ENCODE measurements around the gene HIP1. TPM values are rescaled to one million over a fixed set of nuclear protein-coding genes. Genes with fewer than 3 reads are reported as not detected.
"Not testable (repeated sequence)": the region's sequence is repeated elsewhere in the genome, so short reads cannot be mapped to it uniquely, and the experiment has no call there.

The HIP1 gene
- total RNA-seq, 1 donor from 2014 or later: 7.9 TPM

- POLR2A ChIA-PET: no interaction called here
- Mint-ChIP-seq H3K27me3 (no peaks in the 10 kb centered on the region), H3K27ac (no peak overlapping the region), H3K4me1 (peaks cover 5% of the 10 kb centered on the region), H3K9me3 (no peaks in the 10 kb centered on the region), H3K36me3 (ENCODE audit: low read depth) (peaks cover 16% of the 10 kb centered on the region), H3K4me3 (no peak overlapping the region)
- intact Hi-C loops (cut with micrococcal nuclease): no loop called here
- ATAC-seq (ENCODE audit: low read depth) (no peak), DNase-seq (no peak)
- CTCF ChIA-PET: no interaction called here
- TF ChIP-seq, protein P1, sequence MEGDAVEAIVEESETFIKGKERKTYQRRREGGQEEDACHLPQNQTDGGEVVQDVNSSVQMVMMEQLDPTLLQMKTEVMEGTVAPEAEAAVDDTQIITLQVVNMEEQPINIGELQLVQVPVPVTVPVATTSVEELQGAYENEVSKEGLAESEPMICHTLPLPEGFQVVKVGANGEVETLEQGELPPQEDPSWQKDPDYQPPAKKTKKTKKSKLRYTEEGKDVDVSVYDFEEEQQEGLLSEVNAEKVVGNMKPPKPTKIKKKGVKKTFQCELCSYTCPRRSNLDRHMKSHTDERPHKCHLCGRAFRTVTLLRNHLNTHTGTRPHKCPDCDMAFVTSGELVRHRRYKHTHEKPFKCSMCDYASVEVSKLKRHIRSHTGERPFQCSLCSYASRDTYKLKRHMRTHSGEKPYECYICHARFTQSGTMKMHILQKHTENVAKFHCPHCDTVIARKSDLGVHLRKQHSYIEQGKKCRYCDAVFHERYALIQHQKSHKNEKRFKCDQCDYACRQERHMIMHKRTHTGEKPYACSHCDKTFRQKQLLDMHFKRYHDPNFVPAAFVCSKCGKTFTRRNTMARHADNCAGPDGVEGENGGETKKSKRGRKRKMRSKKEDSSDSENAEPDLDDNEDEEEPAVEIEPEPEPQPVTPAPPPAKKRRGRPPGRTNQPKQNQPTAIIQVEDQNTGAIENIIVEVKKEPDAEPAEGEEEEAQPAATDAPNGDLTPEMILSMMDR (IDR thresholded peaks at IDR 0.05): no peak
These were observed 170.7 kb downstream of the HIP1 start for GRCh38 chr7:75567948-75568595.

GRCh38 chr7:75565132-75565837, 173.5 kb downstream of the HIP1 start:
- Mint-ChIP-seq H3K27me3 (no peaks in the 10 kb centered on the region), H3K27ac (no peak overlapping the region), H3K36me3 (ENCODE audit: low read depth) (peaks cover 38% of the 10 kb centered on the region), H3K4me3 (no peak overlapping the region), H3K4me1 (peaks cover 4% of the 10 kb centered on the region), H3K9me3 (peaks cover 7% of the 10 kb centered on the region)
- TF ChIP-seq, protein P1 (IDR thresholded peaks at IDR 0.05): no peak
- intact Hi-C loops (cut with micrococcal nuclease): no loop called here
- ATAC-seq (ENCODE audit: low read depth): no peak
- ChIA-PET POLR2A (no interaction called here), CTCF (no interaction called here)
- no peak for DNase-seq

DNA sequence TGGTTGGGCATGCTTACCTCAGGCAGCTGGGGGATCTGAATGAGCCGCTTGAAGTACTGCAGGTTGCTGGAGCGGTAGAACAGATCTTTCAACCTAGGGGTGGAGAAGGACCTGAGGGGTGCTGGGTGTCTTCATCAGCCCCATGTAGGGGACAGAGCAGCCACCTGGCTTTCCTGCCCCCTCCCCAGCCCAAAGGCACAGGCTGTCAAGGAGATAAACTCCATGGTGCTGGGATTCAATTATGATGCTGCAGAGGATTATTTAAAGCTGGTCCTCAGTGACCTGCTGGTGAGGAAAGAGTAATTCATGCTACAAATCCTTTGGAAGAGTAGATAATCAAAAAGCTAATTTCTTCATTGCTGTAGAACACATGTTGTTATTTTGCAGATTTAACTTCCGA, 175.6 kb downstream of the HIP1 start:
- H3K9me3 Mint-ChIP-seq: peaks cover 7% of the 10 kb centered on the region
- no peak overlapping the region for H3K4me3 Mint-ChIP-seq
- no peaks in the 10 kb centered on the region for H3K4me1 Mint-ChIP-seq
- intact Hi-C loops (cut with micrococcal nuclease): no loop called here
- ChIA-PET POLR2A (no interaction called here), CTCF (no interaction called here)
- no peak overlapping the region for H3K27ac Mint-ChIP-seq
- no peak for ATAC-seq (ENCODE audit: low read depth)
- H3K27me3 Mint-ChIP-seq: no peaks in the 10 kb centered on the region
- DNase-seq: no peak
- TF ChIP-seq, protein P1 (IDR thresholded peaks at IDR 0.05): no peak
- H3K36me3 Mint-ChIP-seq (ENCODE audit: low read depth): peaks cover 38% of the 10 kb centered on the region

DNA sequence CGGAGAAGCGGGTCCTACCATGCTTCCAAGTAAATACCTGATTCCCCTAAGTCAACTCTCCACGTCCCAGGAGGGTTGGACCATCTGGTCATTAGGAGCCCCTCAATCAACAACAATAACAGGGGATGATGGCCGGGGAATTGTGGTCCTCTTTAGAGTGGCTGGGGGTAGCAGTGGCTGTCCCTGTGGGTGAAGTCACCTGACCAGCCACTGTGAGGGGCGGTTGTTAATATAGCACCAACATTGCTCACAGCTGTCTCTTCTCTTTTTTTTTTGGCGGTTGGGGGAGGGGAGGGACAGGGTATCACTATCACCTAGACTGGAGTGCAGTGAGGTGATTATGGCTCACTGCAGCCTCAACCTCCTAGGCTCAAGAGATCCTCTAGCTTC, 178.8 kb downstream of the HIP1 start:
- TF ChIP-seq, protein P1 (IDR thresholded peaks at IDR 0.05): no peak
- H3K4me3 Mint-ChIP-seq: no peak overlapping the region
- DNase-seq (no peak), ATAC-seq (ENCODE audit: low read depth) (no peak)
- peaks cover 7% of the 10 kb centered on the region for H3K9me3 Mint-ChIP-seq
- H3K27ac Mint-ChIP-seq: no peak overlapping the region
- H3K4me1 Mint-ChIP-seq: no peaks in the 10 kb centered on the region
- no peaks in the 10 kb centered on the region for H3K27me3 Mint-ChIP-seq
- intact Hi-C loops (cut with micrococcal nuclease): no loop called here
- ChIA-PET POLR2A (no interaction called here), CTCF (no interaction called here)
- H3K36me3 Mint-ChIP-seq (ENCODE audit: low read depth): peaks cover 45% of the 10 kb centered on the region

DNA sequence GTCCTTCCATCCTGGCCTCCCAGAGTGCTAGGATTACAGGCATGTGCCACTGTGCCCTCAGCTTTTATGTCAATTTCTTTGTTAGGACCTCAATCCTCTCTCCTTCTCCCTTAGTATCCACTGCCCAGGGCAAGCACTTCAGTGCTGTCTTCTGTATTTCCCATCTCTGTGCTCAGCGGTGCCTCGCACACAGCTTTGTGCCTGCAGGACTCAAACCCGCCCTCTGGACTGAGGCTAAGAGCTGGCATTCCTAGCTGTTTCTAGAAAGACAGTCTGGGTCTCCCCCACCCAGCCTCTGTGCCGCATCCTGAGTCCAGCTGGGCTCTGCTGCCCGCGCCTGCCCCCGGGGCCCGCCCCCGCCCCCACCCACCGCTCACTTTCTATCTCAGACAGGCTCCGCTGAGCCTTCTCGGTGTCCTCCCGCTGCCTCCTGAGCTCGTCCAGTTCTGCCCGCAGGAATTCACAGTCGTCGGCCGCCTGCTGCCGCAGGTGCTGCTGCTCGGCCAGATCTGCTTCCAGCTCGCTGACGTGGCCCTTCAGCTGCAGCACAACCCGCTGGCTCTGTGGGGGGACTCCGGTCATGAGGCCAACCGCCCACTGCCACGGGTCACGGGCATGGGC, 179.3 kb downstream of the HIP1 start:
- CTCF ChIA-PET: interaction anchor here (0.6 kb wide), 1 partner anchor 515 kb away, joined by 3 read pairs; no protein-coding TSS in a partner anchor
- H3K9me3 Mint-ChIP-seq: peaks cover 7% of the 10 kb centered on the region
- ATAC-seq (ENCODE audit: low read depth): no peak

DNA sequence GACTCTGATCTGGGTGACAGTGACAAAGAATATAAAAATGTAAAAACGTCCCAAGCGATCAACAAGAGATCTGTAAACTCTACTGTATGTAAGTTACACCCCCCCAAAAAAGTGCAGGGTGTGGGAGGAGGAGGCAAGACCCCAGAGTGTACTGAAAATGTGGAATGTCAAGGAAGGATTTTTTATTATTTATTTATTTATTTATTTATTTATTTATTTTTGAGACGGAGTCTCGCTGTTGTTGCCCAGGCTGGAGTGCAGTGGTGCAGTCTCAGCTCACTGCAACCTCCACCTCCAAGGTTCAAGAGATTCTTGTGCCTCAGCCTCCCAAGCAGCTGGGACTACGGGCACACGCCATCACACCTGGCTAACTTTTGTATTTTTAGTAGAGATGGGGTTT, 181.9 kb downstream of the HIP1 start:
- H3K4me1 Mint-ChIP-seq; H3K4me3 Mint-ChIP-seq; intact Hi-C loops (cut with micrococcal nuclease); POLR2A ChIA-PET; H3K9me3 Mint-ChIP-seq; H3K27ac Mint-ChIP-seq; ATAC-seq (ENCODE audit: low read depth); H3K27me3 Mint-ChIP-seq; DNase-seq: not testable (repeated sequence)
- CTCF ChIA-PET: interaction anchor here (0.6 kb wide), 1 partner anchor 15 kb away, joined by 4 read pairs; no protein-coding TSS in a partner anchor
- H3K36me3 Mint-ChIP-seq (ENCODE audit: low read depth): peaks cover 33% of the 10 kb centered on the region

More for the DNA sequence above, 179.3 kb downstream of the HIP1 start:
- Mint-ChIP-seq H3K27me3 (no peaks in the 10 kb centered on the region), H3K36me3 (ENCODE audit: low read depth) (peaks cover 45% of the 10 kb centered on the region), H3K4me1 (no peaks in the 10 kb centered on the region), H3K4me3 (no peak overlapping the region), H3K27ac (no peak overlapping the region)
- POLR2A ChIA-PET: no interaction called here
- intact Hi-C loops (cut with micrococcal nuclease): no loop called here
- DNase-seq: no peak
- TF ChIP-seq, protein P1 (IDR thresholded peaks at IDR 0.05): no peak
